Activated CD4-positive, alpha-beta T cell treated with anti-CD3 and anti-CD28 coated beads, Interleukin-2, Interleukin-6, amounts not matched to agents 100 ng/mL and 50 ng/mL, durations not matched to agents 16 hours and 8 hours (primary cell): ENCODE measurements around the gene POP4.
A peak's percentile ranks its signal among the peaks of the same experiment; 100 is the strongest.
"Not testable (repeated sequence)": the region's sequence is repeated elsewhere in the genome, so short reads cannot be mapped to it uniquely, and the experiment has no call there.

ENCODE experiments used
- DNase-seq: peaks from one replicate; pipeline ENCODE4 v3.0.0-alpha.2; 2020

POP4 gene, protein sequence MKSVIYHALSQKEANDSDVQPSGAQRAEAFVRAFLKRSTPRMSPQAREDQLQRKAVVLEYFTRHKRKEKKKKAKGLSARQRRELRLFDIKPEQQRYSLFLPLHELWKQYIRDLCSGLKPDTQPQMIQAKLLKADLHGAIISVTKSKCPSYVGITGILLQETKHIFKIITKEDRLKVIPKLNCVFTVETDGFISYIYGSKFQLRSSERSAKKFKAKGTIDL

DNA sequence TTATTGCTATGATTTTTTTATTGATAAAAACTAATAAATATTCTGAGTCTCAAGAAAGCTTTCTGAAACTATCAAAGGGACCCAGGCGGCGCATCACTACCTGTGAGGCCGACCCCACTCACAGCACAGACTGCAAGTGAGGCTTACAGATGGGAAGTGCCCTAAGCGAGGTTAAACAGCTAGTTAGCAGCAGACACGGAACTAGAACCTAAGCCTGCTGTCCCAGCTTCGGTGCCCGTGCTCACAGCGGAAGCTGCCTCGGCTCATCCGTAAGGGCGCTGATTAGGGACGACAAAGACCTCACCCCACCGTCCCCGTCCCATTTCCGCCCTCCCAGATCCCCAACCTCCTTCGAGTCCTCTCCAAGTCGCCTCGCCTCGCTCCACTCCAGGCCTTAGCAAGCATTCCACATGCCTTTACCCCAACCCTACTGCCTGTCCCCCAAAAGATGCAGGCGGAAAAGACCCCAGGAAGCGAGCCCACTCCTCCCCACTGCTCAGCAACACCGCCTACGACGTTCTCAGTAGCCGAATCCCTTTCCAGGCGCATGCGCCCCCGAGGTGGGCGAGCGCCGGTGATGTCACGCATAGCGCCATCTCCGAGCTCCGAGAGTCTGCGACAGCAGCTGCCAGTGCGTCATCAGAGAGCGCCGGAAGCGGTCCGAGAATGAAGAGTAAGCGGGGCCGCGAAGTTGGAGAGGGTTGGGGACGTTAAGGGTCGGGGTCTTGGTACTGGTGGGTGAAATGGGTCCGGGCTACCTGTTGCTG, at the start of gene POP4:
POP4 (plus strand) TSS at position 631 of the 767 bp plus-strand sequence; CDS start at position 667, 36 bp downstream.
- peak; percentile 98 for DNase-seq

DNA sequence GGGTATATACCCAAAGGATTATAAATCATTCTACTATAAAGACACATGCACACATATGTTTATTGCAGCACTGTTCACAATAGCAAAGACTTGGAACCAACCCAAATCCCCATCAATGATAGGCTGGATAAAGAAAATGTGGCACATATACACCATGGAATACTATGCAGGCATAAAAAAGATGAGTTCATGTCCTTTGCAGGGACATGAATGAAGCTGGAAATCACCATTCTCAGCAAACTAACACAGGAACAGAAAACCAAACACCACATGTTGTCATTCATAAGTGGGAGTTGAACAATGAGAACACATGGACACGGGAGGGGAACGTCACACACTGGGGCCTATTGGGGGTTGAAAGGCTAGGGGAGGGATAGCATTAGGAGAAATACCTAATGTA, 47.0 kb upstream of the POP4 start:
- not testable (repeated sequence) for DNase-seq

DNA sequence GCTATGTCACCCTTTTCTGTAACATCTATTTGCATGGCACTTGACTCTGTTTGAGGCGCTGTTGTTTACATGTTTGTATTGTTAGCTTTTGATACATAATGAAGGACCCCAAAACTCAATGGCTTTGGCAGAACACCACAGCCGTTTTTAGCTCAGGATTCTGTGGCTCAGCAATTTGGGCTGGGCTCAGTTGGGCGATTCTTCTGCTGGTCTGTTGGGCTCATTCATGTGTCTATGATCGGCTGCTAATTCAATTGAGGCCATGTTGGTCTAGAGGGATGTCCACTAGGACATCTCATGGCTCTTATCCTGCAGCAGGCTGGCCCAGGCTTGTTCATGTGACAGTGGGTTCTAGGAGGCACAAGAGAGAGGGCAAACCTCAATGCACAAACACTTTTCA, 46.3 kb upstream of the POP4 start:
- no peak for DNase-seq

DNA sequence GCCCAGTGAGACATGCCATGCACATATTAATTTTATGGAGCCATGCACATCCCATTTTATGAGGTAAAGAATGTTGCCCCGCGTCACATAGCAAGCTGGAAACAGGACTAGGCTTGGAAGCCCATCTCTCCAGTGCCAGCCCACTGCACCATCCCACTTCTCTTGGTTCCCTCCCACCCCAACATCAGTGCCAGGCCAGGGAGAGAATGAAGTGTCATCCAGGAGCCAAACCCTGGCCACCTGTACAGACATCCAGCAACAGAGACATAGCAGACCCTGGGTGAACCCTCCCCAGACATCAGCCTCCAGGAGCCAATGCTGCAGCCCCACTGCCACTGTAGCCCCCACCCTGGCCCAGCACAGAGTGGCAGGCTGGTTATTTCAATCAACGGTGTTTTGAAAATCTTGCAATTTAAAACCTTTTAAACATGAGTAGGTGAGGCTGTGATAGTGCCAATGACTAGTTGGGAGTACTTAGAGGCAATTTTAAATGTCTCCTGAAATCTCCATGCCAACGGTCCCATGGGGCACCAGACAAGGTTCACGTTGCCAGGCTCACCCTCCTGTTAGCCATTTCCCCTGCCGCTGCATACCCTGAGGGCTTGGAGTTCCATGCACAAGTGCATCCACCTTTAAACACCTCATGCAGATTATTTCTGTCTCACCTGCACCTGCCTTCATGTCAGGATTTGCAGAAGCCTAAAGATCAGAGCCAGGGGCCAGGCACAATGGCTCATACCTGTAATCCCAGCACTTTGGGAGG, 45.6 kb upstream of the POP4 start:
- no peak for DNase-seq

DNA sequence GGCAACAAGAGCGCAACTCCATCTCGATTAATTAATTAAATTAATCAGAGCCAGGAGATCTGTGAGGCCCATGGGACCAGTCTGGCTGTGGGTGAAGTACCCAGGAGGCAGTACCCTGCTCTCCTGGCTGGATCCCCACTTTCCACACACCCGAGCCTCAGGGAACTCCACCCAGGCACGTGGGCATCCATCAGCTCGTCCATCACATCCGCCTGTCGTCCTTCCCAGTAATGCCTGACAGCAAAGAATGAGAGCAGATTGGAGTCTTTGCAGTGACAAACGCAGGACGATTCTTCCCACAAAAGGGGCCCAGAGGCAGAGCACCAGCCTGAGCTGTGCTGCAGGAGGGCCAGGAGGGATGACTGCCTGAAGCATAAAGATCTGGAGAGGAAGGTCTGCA, 44.5 kb upstream of the POP4 start:
- no peak for DNase-seq

DNA sequence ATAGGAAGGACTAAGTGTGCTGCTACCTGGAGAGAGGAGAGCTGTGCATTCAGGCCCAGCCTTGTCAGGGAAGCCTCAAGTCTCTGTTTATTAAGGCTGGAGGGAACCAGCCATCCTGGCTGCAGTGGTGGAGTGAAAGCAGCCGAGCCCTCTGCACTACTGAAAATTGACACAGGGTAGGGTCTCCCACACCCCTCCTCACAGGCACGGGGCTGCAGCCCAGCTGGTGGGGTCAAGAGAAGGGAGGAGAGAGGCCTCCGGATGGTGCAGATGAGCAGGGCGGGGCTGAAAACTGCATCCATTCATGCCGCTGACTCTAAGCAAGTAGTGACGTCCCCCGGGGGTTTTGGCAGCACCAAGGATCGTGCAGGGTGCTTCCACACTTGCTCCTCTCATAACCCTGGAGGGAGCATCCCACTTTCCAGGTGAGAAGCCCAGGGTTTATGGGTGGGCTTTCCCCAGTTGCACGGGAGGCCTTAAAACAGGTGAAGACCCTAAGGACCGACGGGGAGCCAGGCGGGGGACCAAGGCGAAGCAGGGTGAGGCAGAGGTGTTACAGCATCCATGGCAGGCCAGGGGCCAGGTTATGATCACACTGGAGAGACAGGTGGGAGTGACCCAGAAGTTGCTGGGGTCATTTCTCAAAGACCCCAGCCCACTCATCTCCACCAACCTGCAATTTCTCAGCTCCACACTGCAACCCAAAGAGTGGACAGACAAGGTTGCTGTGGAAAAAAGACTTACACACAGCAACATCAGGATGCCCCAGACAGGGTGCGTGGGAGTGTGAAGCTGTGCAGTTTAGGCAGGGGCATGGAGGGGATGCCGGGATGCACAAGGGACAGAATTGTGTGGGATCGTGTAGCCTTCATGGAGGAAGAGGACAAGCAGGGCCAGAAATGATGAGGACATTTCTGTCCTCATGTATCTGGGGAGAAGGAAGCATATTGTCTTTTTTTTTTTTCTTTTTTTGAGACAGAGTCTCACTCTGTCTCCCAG, 43.5 kb upstream of the POP4 start:
- DNase-seq = no peak

DNA sequence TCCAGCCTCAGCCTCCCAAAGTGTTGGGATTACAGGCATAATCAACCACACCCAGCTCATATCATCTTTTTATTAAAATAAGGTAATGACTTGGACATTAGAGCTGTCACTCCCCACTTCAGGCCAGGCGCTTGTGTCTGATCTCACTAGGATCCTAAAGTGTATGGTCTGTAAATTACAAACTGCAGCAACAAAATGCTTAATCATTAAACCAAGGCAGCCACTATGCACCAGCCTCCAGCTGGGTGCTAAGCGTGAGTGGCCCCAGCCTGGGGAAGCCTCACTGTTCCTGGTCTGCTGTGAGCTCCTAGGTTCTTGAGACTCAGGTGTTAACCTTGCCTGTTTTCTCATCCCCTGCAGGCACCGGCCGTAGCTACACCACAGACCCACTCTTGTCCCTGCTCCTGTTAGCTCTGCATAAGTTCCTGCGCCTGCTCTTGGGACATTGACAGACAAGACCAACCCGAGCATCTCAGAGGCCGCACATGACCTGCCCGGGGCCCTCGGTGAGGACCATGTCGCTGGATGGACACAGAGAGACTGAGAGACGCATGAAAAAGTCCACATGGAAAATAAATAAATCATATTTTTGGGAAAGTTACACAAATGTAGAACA, 42.5 kb upstream of the POP4 start:
- no peak for DNase-seq

DNA sequence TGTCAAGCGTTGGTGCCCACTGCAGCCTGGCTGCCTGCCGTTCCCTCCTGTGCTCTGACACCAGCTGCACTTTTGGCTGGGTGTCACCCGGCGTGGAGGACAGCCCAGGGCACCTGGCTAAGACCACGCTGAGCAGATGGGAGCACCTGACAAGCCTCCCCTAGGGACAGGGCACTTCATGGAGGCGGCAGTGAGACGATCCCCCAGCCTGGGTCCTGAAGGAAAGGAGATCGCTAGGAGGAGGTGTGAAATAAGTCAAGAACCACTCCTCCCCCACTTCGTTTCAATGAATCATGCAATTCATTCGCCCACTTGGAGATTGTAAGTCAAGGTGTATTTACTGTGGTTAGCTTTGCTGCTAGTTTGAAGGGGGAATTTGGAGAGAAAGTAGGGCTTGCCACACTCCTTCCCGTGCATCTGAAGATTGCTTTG, 41.5 kb upstream of the POP4 start:
- DNase-seq = no peak

DNA sequence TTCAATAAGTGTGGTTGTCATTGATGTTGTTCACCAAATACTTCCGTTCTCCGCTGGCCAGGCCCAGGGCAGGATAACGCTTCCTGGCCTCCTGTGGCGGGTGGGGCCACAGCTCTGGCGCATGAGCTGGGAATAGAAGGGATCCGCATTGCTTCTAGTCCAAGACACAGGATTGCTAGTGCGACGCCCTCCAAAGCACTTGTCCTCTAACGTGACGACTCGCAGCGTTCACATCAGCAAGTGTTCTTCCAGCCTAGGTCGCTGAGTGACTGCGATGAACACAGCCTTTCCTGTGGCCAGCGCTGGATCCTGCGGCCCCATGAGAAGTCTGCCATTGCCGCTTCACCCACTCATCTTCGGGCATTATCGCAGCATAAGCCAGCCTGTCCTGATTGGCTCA, 40.9 kb upstream of the POP4 start:
- no peak for DNase-seq

DNA sequence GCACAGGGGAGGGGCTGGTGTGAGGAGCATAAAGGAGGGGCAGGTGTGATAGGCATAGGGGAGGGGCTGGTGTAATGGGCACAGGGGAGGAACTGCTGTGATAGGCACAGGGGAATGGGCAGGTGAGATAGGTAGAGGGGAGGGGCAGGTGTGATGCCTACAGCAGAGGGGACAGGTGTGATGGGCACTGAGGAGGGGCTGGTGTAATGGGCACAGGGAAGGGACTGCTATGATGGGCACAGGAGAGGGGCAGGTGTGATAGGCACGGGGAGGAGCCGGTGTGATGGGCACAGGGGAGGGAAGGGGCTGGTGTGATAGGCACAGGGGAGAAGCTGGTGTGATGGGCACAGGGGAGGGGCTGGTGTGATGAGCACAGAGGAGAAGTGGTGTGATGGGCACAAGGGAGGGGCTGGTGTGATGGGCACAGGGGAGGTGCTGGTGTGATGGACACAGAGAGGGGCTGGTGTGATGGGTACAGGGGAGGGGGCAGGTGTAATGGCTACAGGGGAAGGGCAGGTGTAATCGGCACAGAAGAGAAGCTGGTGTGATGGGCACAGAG, 39.5 kb upstream of the POP4 start:
- no peak for DNase-seq

DNA sequence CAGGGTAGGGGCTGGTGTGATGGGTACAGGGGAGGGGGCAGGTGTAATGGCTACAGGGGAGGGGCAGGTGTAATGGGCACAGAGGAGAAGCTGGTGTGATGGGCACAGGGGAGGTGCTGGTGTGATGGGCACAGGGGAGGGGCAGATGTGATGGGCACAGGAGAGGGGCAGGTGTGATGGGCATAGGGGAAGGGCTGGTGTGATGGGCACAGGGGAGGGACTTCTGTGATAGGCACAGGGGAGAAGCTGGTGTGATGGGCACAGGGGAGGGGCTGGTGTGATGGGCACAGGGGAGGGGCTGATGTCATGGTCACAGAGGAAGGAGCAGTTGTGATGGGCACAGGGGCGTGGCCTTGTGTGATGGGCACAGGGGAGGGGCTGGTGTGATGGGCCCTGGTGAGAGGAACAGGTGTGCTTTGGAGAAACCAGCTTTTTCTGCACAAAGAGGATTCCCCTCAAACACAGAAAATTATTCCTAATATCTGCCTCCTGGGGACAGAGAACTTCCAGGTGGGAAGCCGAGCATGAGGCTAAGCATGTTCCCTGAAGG, 38.6 kb upstream of the POP4 start:
- no peak for DNase-seq

DNA sequence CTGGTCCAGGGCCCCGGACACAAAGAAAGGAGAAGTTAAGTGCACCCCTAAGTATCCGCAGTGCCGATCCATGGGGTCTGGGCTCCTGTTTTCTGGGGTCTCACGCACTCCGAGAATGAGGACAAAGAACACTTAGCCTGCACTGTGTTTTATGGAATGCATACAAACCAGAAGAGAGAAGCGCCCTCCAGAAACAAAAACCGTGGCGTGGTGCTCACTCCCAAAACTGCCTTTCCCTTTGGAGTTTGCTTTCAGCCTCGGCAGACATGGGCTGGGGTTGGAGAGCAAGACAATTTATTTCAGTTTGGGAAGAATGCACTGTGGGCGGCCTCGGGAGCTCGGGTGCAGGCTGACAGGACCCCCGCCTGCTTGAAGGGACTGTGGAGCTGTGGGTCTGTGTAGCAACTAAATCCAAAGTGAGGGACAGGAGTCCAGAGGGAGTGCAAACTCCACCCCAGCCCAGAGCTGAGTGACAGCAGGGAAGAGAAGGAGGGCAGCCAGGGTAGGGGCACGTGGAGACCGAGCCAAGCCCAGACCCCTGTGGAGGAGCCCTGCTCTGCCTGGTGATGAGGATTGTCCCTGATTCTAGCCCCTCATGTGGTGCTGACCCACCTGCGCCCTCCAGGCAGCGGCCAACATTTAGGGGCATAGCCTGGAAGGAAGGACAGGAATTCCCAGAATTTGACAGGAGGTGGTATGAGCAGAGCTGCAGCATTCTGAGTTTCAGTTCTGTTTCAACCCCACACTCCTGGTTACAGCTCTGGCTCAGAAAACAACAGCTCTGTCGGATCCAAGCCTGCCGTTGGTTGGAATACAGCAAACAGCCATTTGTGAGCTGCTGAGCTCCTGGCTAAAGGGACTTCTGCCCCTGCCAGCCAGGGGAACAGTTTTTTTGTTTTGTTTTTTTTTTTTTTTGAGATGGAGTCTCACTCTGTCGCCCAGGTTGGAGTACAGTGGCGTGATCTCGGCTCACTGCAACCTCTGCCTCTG, 37.8 kb upstream of the POP4 start:
- no peak for DNase-seq

DNA sequence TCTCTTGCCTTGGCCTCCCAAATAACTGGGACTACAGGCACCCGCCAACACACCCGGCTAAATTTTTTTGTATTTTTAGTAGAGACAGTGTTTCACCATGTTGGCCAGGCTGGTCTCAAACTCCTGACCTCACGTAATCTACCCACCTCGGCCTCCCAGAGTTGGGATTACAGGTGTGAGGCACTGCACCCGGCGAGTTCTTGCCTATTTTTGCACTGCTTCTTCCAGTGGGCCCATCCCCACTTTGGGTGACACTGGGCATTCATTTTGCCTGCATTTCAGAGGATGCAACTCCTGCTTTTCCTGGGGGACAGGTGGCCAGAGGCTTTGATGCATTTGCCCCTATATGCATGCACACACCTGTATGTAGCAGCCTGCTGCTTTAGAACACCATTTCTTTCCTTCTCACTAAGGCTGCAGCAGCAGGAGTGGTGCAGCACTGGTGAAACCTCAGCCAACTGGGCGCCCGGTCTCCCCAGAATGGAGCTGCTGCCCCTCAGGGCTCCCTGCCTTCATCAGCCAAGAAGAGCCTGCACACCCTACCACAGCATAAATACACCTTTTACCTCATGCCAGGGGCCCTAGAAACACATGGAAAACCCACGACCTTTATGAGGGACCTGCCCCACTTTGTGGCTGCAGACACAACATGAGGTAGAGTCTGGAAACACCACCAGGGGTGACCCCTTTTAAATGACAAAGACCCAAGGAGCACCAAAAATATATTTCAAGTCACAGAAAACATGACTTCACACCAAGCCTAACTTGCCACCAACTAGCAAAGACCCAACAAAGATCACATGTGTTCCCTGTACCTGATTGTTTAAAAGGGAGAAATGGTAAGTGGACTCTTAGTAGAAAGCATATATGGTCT, 36.8 kb upstream of the POP4 start:
- DNase-seq = no peak

DNA sequence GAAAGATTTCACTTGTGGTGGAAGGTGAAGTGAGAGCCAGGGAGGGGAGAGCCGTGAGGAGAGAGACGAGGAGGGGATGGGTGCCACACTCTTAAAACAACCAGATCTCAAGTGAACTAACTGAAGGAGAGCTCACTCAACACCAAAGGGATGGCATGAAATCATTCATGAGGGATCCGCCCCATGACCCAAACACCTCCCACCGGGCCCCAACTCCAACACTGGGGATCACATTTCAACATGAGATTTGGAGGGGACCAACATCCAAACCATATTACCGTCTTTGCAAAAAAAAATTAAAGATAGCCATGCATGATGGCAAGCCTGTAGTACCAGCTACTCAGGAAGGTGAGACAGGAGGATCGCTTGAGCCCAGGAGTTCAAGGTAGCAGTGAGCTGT, 34.9 kb upstream of the POP4 start:
- DNase-seq = no peak

DNA sequence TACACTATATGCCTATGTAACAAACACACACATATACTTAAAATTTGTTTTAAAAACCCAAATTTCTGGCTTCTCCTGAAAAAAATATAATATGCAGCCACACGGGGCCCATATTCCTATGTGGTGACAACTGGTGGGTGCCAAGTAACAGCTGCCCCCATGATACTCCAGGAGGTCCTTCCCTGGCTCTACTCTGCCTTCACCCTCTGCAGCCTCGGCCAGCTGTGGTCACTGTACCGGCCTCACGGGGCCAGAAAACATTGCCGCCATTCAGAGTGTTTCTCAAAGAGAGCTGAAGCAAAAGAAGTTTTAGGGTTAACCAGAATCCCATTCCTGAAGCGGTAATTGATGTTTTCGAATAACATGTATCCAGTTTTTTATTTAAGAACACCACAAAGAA, 32.6 kb upstream of the POP4 start:
- DNase-seq = no peak

DNA sequence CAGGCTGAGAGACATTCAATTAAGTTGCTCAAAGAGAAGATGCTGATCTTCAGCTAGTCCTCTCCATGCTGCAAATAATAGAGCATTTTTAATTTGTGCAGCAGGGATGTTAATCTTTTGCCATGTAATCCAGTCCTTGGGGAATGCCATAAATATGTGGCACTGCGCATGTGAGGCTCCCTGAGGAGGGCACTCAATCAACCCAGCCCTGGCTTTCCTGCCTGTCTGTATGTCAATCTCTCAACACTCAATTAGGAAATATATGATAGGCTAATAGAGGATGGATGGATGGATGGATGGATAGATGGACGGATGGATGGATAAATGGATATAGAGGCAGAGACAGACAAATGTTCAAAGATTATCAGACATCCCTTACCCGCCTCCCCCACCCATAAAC, 31.6 kb upstream of the POP4 start:
- DNase-seq = no peak

DNA sequence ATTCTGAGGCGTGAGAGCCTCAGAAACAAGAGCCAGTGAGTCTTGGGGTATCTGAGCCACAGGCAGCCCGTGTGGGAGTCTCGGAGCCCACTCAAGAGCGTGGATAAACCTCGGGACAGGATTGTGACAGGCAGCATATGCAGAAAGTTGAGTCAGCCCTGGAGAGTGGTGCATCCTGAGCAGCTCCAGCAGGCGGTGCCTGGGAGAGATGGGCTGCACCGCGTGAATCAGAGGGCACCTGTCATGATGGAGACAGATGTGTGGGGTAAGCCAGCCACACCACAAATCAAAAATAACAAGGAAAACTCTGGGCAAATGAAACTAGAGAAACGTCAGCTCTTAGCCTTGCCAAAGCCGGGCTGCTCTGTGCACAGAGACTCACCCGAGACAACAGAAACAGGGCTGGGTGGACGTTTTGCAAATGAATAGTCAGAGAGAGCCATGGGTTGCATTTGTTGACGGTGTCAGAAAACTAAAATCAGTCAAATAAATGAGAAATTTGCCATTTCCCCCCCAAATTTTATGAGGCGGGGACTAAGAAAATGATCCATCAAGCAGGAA, 30.0 kb upstream of the POP4 start:
- DNase-seq = peak; percentile 16

DNA sequence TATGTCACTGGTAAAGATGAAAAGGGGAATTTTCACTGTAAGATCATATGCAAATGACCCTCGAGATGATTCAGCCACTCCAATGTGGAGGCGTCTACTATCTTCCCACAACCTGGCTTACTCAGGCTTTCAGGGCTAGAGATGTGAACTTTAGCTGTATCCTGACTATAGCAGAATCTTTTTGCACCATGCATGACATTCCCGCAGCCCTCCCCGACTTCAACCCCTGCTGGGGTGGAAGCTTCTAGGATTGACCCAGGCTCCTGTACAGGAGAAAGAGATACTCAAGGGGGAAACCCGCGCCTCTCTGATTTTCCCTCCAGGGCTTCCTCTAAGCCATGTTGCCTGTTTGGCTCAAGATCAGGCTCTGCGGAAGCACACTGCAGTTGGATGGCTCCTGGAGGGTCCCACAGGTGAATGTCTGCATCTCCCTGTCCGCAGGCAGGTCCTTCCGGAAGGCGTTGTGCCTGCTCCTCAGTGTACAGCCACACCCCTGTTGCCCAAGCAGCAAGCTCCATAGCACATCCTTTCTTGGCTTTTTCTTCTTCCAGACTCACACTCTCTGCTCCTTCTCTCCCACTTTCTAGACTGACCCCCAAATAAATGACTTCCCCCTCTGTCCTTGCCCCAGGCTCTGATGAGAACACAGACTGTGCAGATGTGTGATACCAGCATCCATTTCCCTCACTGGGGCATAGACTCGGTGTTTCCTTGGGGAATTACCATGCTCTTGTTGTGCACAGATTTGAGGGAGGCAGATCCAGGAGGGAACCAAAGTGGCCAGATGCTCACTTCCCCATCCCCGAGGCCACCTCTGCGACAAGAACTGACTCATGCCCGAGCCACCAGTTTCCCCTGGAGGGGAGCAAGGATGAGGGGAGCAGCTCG, 29.1 kb upstream of the POP4 start:
- peak; percentile 57 for DNase-seq
